Naive B cell (primary cell): ENCODE measurements around the gene CCL26. TPM values are rescaled to one million over a fixed set of nuclear protein-coding genes. Genes with fewer than 3 reads are reported as not detected.
"Not testable (repeated sequence)": the region's sequence is repeated elsewhere in the genome, so short reads cannot be mapped to it uniquely, and the experiment has no call there.

Experiments
- ATAC-seq, 2 donors: fragments of 150-1000 bp; cut with Tn5 transposase; 2 replicates each; pipeline ENCODE4 v1.10.0; 2021; ENCODE audit warnings: low read depth in 2 of 2, mild to moderate bottlenecking in 2 of 2, moderate library complexity in 2 of 2
- DNase-seq: peaks from one replicate; pipeline ENCODE4 v3.0.0; 2022
- H3K27ac Mint-ChIP-seq, 6 donors: one replicate each; pipeline ENCODE4 v1.8.0; 2020 to 2022; ENCODE audit warnings: mild to moderate bottlenecking in 6 of 6, mixed read lengths in 6 of 6, moderate library complexity in 5 of 6, inconsistent platforms in 2 of 6
- H3K27me3 Mint-ChIP-seq, 3 donors: one replicate each; pipeline ENCODE4 v1.8.0; 2021 to 2022; ENCODE audit warnings: mixed read lengths in 3 of 3, mild to moderate bottlenecking in 1 of 3
- H3K36me3 Mint-ChIP-seq, 2 donors: one replicate each; pipeline ENCODE4 v1.8.0; 2020 to 2022; ENCODE audit warnings: mixed read lengths in 2 of 2, inconsistent platforms in 1 of 2, mild to moderate bottlenecking in 1 of 2
- H3K4me1 Mint-ChIP-seq, 3 donors: one replicate each; pipeline ENCODE4 v1.8.0; 2020 to 2022; ENCODE audit warnings: mixed read lengths in 3 of 3, inconsistent platforms in 1 of 3, mild to moderate bottlenecking in 1 of 3, moderate library complexity in 1 of 3
- H3K4me3 Mint-ChIP-seq, 8 donors: one replicate each; pipeline ENCODE4 v1.8.0; 2020 to 2022; ENCODE audit warnings: mild to moderate bottlenecking in 8 of 8, mixed read lengths in 8 of 8, moderate library complexity in 8 of 8, inconsistent platforms in 2 of 8
- H3K9me3 Mint-ChIP-seq, 7 donors: one replicate each; pipeline ENCODE4 v1.8.0; 2020 to 2022; ENCODE audit warnings: mixed read lengths in 7 of 7, mild to moderate bottlenecking in 5 of 7, inconsistent platforms in 2 of 7, moderate library complexity in 1 of 7
- polyA plus RNA-seq, 6 donors: library from polyadenylated mRNA; unstranded; fragments of 300-500 nt; fragmentation: Illumina TruSeq; gene quantifications; one replicate each; pipeline ENCODE4 v1.2.3, GENCODE V29; 2021; ENCODE audit warnings: low read depth in 6 of 6

CCL26 gene
- polyA plus RNA-seq, 6 donors from 2014 or later, result not detected

DNA sequence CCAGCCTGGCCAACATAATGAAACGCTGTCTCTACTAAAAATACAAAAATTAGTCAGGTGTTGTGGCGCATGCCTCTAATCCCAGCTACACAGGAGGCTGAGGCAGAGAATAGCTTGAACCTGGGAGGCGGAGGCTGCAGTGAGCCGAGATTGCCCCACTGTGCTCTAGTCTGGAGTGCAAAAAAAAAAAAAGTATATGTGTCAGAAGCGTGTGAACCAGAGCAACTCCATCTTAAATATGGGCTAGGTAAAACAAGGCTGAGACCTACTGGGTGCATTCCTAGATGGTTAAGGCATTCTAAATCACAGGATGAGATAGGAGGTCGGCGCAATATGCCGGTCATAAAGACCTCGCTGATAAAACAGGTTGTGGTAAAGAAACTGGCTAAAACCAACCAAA lies 35.4 kb upstream of the CCL26 start:
- Mint-ChIP-seq H3K4me1 (no peaks in the 10 kb centered on the region), H3K9me3 (peaks cover 3 to 19% (median 14%) of the 10 kb centered on the region in 7 donors), H3K27me3 (peaks cover 7 to 17% (median 8%) of the 10 kb centered on the region in 3 donors), H3K27ac (peak overlapping the region in 1 of 6 donors; percentile 60), H3K4me3 (no peak overlapping the region), H3K36me3 (peaks cover 5 to 9% of the 10 kb centered on the region in 2 donors)
- ATAC-seq, result no peak
- no peak for DNase-seq

DNA sequence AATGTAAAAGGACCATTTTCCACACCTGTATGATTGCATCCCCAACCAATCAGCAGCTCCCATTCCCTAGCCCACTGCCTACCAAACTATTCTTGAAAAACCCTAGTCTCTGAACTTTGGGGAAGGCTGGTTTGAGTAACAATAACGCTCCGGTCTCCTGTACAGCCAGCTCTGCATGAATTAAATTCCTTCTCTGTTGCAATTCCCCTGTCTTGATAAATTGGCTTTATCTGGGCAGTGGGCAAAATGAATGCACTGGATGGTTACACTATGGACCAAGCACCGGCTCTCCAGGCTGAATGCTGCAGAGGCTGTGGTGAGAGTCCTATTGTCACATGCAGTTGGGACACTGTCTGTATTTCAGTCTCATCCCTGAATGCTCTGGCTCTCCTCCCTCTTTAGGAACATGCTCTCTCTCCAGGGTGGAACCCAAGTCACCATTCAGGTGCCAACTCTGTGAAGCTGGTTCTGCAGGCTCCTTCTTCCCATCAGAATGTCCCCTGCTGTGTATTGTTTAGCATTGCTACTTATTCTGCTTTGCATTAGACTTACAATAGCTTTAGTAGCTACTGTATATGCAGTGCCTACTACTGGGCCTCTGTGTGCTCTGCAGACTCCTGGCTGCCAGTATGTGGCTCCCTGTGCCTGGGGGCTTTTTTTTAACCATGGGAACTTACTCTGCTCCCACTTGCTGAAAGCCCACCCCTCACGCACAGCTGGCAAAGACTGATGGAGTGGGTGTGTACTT lies 34.7 kb upstream of the CCL26 start:
- Mint-ChIP-seq H3K27ac (no peak overlapping the region), H3K36me3 (peaks cover 5 to 9% of the 10 kb centered on the region in 2 donors), H3K4me1 (no peaks in the 10 kb centered on the region), H3K4me3 (peak overlapping the region in 1 of 8 donors; percentile 20), H3K27me3 (peaks cover 4 to 18% (median 8%) of the 10 kb centered on the region in 3 donors), H3K9me3 (peaks cover 3 to 19% (median 14%) of the 10 kb centered on the region in 7 donors)
- DNase-seq, result no peak
- no peak for ATAC-seq

DNA sequence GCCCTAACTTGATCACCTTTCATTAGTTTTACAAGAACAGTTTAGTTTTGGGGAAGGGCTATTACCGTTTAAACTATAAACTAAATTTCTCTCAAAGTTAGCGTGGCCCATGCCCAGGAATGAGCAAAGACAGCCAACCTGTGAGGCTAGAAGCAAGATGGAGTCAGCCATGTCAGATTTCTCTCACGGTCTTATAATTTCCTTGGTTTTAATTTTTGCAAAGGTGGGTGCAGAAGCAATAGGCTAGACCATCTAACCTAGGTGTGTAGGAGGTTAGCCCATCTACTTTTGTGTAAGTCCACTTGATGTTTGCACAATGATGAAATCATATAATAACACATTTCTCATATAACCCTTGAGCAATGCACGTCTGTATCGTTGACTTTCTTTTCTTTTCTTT lies 32.7 kb upstream of the CCL26 start:
- peaks cover 3 to 19% (median 14%) of the 10 kb centered on the region in 7 donors for H3K9me3 Mint-ChIP-seq
- no peaks in the 10 kb centered on the region for H3K4me1 Mint-ChIP-seq
- H3K27ac Mint-ChIP-seq, result no peak overlapping the region
- no peak for ATAC-seq
- peaks cover 4 to 18% (median 8%) of the 10 kb centered on the region in 3 donors for H3K27me3 Mint-ChIP-seq
- H3K36me3 Mint-ChIP-seq, result peaks cover 5 to 9% of the 10 kb centered on the region in 2 donors
- no peak overlapping the region for H3K4me3 Mint-ChIP-seq
- no peak for DNase-seq

DNA sequence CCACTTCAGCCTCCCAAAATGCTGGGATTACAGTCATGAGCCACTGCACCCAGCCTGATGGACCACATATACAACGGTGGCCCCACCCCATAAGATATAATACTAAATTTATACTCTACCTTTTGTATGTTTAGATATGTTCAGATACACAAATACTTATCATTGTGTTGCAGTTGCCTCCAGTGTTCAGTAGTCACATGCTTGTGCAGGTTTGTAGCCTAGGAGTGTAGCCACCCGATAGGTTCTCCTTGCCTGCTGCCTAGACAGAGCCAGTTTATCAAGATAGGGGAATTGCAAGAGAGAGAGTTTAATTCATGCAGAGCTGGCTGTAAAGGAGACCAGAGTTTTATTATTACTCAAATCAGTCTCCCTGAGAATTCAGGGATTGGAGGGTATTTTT lies 32.0 kb upstream of the CCL26 start:
- peaks cover 5 to 9% of the 10 kb centered on the region in 2 donors for H3K36me3 Mint-ChIP-seq
- ATAC-seq (no peak), DNase-seq (no peak)
- H3K27me3 Mint-ChIP-seq, result peaks cover 4 to 18% (median 8%) of the 10 kb centered on the region in 3 donors
- peaks cover 3 to 19% (median 14%) of the 10 kb centered on the region in 7 donors for H3K9me3 Mint-ChIP-seq
- no peaks in the 10 kb centered on the region for H3K4me1 Mint-ChIP-seq
- no peak overlapping the region for H3K27ac Mint-ChIP-seq
- H3K4me3 Mint-ChIP-seq, result no peak overlapping the region

DNA sequence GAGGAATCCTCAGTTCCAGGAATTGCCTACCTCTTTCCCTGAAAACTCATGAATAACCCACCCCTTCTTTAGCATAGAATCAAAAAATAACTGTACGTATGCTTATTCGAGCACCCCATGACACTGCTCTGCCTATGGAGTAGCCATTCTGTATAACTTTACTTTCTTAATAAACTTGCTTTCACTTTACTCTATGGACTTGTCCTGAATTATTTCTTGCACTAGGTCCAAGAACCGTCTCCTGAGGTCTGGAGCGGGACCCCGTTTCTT lies 30.5 kb upstream of the CCL26 start:
- Mint-ChIP-seq H3K36me3 (peaks cover 5 to 9% of the 10 kb centered on the region in 2 donors), H3K4me3 (no peak overlapping the region), H3K4me1 (no peaks in the 10 kb centered on the region), H3K27ac (no peak overlapping the region), H3K9me3 (peaks cover 3 to 12% (median 12%) of the 10 kb centered on the region in 7 donors), H3K27me3 (peaks cover 8 to 30% (median 9%) of the 10 kb centered on the region in 3 donors)
- no peak for DNase-seq
- no peak for ATAC-seq

DNA sequence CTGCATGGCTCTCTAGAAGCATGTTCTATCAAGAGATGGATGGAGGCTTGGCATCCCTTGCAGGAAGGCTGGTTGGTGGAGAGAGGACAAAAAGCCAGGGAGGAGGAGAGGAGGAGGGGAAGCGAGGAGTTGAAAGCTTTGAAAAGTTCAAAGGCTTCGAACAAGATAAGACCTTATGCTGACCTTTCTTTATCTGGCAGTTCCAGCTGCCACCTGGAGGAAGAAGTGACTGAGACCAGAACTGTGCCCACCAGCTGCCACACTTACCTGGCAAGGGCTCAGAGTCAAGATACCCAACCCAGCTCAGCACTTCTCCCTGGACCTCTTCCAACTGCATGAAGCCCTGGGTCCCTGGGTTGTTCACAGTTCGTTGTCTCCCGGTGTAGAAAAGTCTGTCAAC lies 26.8 kb upstream of the CCL26 start:
- no peak overlapping the region for H3K27ac Mint-ChIP-seq
- H3K9me3 Mint-ChIP-seq, result no peaks in the 10 kb centered on the region
- no peaks in the 10 kb centered on the region for H3K36me3 Mint-ChIP-seq
- H3K4me3 Mint-ChIP-seq, result no peak overlapping the region
- DNase-seq, result no peak
- H3K4me1 Mint-ChIP-seq, result no peaks in the 10 kb centered on the region
- ATAC-seq, result no peak
- H3K27me3 Mint-ChIP-seq, result peaks cover 9 to 36% (median 24%) of the 10 kb centered on the region in 3 donors

DNA sequence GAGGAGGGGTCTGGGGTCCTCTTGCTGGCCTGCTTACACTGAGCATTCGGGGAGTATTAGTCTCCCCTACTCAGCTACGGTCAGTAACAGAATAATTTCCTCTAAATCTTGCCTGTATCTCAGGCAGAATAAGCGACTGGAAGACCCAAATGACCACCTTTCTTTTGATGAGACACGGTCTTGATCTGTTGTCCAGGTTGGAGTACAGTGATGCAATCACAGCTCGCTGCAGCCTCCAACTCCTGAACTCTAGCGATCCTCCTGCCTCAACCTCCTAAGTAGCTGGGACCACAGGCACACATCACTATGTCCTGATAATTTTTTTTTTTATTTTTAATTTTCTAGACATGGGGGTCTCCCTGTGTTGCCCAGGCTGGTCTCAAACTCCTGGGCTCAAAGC lies 24.4 kb upstream of the CCL26 start:
- H3K27ac Mint-ChIP-seq, result no peak overlapping the region
- no peaks in the 10 kb centered on the region for H3K9me3 Mint-ChIP-seq
- ATAC-seq (no peak), DNase-seq (no peak)
- no peaks in the 10 kb centered on the region for H3K4me1 Mint-ChIP-seq
- no peak overlapping the region for H3K4me3 Mint-ChIP-seq
- H3K27me3 Mint-ChIP-seq, result peaks cover 5 to 32% (median 24%) of the 10 kb centered on the region in 3 donors
- no peaks in the 10 kb centered on the region for H3K36me3 Mint-ChIP-seq

DNA sequence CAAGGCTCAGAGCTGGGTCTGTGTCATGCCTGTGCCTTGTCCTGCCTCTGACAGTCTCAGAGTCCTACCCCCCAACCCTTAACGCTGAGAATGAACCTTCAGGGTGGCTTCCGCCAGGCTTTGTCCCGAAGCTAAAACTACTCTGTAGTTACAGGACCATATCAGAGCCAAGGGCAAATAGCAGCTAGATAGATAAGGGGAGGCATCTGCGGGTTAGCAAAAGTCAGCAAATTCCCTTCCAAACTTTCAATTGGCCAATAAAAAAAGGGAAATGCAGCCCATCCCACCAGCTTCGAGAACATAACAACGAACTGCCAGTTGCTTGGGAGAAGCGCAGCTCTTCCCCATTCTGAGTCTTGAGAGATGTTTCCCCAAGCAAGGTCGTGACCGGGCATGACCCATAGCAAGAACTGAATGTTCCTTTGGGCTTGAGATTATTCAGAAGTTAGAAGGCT lies 23.8 kb upstream of the CCL26 start:
- DNase-seq (no peak), ATAC-seq (no peak)
- H3K27ac Mint-ChIP-seq, result peak overlapping the region in 1 of 6 donors; percentile 33
- peaks cover 5 to 36% (median 24%) of the 10 kb centered on the region in 3 donors for H3K27me3 Mint-ChIP-seq
- no peak overlapping the region for H3K4me3 Mint-ChIP-seq
- no peaks in the 10 kb centered on the region for H3K9me3 Mint-ChIP-seq
- no peaks in the 10 kb centered on the region for H3K36me3 Mint-ChIP-seq
- no peaks in the 10 kb centered on the region for H3K4me1 Mint-ChIP-seq

DNA sequence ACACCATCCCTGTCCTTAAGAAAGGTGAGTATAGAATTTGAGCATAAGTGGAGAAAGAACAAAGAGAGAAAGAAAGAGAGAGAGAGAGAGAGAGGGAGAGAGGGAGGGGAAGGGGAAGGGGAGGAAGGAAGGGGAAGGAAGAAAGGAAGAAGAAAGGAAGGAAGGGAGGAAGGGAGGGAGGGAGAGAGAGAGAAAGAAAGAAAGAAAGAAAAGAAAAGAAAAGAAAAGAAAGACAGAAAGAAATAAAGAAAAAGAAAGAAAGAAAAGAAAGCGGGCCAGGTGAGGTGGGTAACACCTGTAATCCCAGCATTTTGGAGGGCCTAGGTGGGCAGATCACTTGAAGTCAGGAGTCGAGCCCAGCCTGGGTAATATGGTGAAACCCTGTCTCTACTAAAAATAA lies 21.7 kb upstream of the CCL26 start:
- ATAC-seq (no peak), DNase-seq (no peak)
- no peaks in the 10 kb centered on the region for H3K9me3 Mint-ChIP-seq
- peaks cover 3 to 32% (median 24%) of the 10 kb centered on the region in 3 donors for H3K27me3 Mint-ChIP-seq
- H3K4me1 Mint-ChIP-seq, result no peaks in the 10 kb centered on the region
- no peak overlapping the region for H3K27ac Mint-ChIP-seq
- no peaks in the 10 kb centered on the region for H3K36me3 Mint-ChIP-seq
- H3K4me3 Mint-ChIP-seq, result no peak overlapping the region

DNA sequence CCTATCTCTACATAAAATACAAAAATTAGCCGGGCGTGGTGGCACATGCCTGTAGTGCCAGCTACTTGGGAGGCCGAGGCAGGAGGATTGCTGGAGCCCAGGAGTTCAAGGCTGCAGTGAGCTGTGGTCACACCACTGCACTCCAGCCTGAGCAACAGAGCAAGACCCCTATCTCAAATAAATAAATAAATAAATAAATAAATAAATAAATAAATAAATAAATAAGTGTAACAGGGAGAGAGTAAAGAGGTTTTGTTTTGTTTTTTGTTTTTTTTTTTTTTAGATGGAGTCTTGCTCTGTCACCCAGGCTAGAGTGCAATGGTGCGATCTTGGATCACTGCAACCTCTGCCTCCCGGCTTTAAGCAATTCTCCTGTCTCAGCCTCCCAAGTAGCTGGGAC lies 20.6 kb upstream of the CCL26 start:
- not testable (repeated sequence) for DNase-seq, H3K4me1 Mint-ChIP-seq, H3K9me3 Mint-ChIP-seq, H3K36me3 Mint-ChIP-seq, H3K27ac Mint-ChIP-seq, ATAC-seq, H3K4me3 Mint-ChIP-seq
- peaks cover 0 to 24% (median 24%) of the 10 kb centered on the region in 3 donors for H3K27me3 Mint-ChIP-seq

DNA sequence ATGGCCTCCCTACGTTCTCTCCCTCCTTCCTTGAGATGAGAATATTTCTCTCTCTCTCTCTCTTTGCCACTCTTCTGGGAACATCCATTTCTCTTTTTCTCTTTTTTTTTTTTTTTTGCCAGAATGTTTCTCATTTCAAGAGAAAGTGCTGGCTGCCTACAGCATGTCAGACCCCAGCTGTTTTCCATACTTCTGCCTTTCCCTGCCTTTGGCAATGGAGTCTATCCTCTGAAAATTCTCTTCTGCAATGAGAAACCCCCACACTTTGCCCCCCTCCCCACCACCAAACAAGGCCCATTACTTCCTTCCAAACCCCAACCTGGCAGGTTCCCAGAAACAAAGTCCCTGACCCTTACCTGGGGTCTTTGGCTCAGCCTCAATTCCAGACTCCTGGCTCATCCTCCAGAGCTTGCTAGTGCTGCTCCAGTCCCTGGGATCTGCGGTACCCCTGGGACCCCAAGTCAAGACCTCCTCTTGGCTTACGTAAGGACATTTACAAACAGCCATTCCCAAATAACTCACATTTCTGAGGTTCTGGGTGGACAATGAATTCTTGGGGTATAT lies 17.4 kb upstream of the CCL26 start:
- Mint-ChIP-seq H3K4me1 (no peaks in the 10 kb centered on the region), H3K4me3 (no peak overlapping the region), H3K9me3 (no peaks in the 10 kb centered on the region), H3K27ac (peak overlapping the region in 1 of 6 donors; percentile 46), H3K27me3 (peaks cover 0 to 14% (median 10%) of the 10 kb centered on the region in 3 donors), H3K36me3 (no peaks in the 10 kb centered on the region)
- ATAC-seq, result no peak
- DNase-seq, result no peak

DNA sequence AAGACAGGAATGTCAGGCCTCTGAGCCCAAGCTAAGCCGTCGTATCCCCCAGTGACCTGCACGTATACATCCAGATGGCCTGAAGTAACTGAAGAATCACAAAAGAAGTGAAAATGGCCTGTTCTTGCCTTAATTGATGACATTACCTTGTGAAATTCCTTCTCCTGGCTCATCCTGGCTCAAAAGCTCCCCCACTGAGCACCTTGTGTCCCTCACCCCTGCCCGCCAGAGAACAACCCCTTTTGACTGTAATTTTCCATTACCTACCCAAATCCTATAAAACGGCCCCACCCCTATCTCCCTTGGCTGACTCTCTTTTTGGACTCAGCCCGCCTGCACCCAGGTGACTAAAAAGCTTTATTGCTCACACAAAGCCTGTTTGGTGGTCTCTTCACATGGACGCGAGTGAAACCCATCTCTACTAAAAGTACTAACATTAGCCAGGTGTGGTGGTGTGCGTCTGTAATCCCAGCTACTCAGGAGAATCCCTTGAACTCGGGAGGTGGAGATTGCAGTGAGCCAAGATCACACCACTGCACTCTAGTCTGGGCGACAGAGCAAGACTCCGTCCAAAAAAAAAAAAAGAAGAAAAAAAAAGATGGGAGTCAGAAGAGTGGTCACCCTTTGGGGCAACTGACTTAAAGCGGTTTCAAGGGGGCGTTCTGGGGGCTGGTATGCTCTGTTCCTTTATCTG lies 16.3 kb upstream of the CCL26 start:
- not testable (repeated sequence) for DNase-seq, ATAC-seq, H3K4me1 Mint-ChIP-seq, H3K27me3 Mint-ChIP-seq, H3K36me3 Mint-ChIP-seq, H3K4me3 Mint-ChIP-seq, H3K9me3 Mint-ChIP-seq
- H3K27ac Mint-ChIP-seq, result peak overlapping the region in 1 of 6 donors; percentile 66

DNA sequence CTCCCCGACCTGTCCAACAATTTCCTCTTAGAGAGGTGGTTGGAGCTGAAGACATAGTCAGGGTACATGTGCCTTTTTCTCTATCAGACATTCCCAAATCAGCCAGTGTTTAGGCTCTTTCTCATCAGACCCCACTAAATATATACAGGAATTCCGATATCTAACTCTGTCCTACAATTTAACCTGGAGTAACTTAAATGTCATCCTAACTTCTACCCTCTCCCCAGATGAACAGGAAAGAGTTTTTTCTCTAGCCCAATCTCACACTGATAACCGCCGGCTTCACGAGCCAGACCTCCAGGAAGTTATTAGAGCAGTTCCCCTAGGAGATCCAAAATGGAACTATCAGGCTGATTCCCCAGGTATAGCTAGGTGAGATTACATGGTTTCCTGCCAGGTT lies 11.0 kb upstream of the CCL26 start:
- H3K4me1 Mint-ChIP-seq, DNase-seq, H3K36me3 Mint-ChIP-seq, H3K9me3 Mint-ChIP-seq, ATAC-seq, H3K27ac Mint-ChIP-seq: not testable (repeated sequence)
- Mint-ChIP-seq H3K27me3 (peaks cover 0 to 40% (median 37%) of the 10 kb centered on the region in 3 donors), H3K4me3 (peak overlapping the region in 1 of 8 donors; percentile 61)
